CD4-positive, alpha-beta T cell treated with Interleukin-17A for 1 hour (primary cell): Measurements from ENCODE around the gene SLC38A10.

Experiments used
- DNase-seq: peaks from one replicate; pipeline ENCODE4 v3.0.0-alpha.2; 2020

SLC38A10 gene

GRCh38 chr17:81200201-81200600 is 94.9 kb downstream of the SLC38A10 start:
- no peak for DNase-seq

GRCh38 chr17:81199482-81199830 is 95.7 kb downstream of the SLC38A10 start:
- DNase-seq = no peak

GRCh38 chr17:81198826-81199481 is 96.2 kb downstream of the SLC38A10 start:
- no peak for DNase-seq

- DNase-seq = no peak
Observed at GRCh38 chr17:81197831-81198490, 97.1 kb downstream of the SLC38A10 start.

GRCh38 chr17:81197409-81197795 is 97.7 kb downstream of the SLC38A10 start:
- no peak for DNase-seq

GRCh38 chr17:81196505-81197408 is 98.3 kb downstream of the SLC38A10 start:
- no peak for DNase-seq

DNA sequence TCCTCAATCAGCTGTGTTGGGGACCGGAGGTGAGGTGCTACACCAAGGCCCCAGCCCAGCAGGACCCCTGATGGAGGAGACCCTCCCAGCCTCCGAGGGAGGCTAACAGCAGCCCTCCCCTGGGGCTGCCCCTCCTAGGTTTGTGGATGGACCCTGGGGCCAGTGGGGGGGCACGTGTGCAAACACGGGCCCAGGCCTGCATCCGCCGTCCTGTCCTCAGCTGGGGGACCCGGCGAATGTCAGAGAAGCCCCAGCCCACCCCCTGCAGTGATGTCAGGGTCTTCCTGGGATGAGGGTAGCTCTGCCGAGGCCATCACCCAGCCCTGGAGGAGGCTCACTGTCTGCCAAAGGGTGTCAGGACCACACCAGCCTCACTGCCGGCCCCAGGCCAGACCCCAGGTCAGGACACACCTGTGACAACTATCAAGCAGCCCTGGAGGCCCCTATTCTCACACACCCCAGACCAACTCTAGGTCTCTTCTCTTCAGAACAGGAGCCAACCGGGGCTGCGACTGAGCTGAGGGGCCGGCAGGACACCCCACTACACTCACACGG is 99.1 kb downstream of the SLC38A10 start:
- no peak for DNase-seq
